ENCODE results near the gene SEC23IP. TPM values are rescaled to one million over a fixed set of nuclear protein-coding genes. Genes with fewer than 3 reads are reported as not detected.

Gene SEC23IP
- total RNA-seq, 1 donor from 2014 or later: 59.0 TPM

- H3K27me3 Mint-ChIP-seq (ENCODE audit: low read depth): no peaks in the 10 kb centered on the region
- no peak for DNase-seq (ENCODE audit: low spot score in 2 of 2, unreplicated experiment in 2 of 2)
- TF ChIP-seq CTCF (IDR thresholded peaks at IDR 0.05; ENCODE audit: unreplicated experiment): no peak
- H3K4me1 Mint-ChIP-seq: no peaks in the 10 kb centered on the region
- H3K4me3 Mint-ChIP-seq: no peak overlapping the region
- H3K9me3 Mint-ChIP-seq: no peaks in the 10 kb centered on the region
- no peak overlapping the region for H3K27ac Mint-ChIP-seq
- peaks cover 34% of the 10 kb centered on the region for H3K36me3 Mint-ChIP-seq
Measured at GRCh38 chr10:119919826-119920225, 27.3 kb downstream of the SEC23IP start.

DNA sequence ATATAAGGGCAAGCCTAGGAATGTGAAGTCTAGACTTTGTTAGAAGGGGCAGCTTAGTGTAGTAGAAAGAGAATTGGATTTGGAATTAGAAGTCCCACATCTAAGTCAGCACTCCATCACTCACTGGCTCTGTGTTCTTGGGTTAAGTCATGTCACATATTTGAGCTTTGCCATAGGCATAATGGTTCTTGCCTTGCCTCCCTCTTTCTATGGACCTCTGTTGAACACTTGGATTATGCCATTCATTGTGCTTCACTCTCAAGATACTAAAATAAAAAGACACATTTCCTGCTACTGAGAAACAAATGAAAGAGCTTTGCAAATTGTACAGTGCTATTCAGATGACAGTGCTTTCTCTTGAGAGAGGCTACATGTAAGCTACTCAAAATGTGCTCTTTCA is 35.9 kb downstream of the SEC23IP start:
- Mint-ChIP-seq H3K4me1 (no peaks in the 10 kb centered on the region), H3K27me3 (ENCODE audit: low read depth) (no peaks in the 10 kb centered on the region), H3K27ac (no peak overlapping the region), H3K36me3 (peaks cover 22% of the 10 kb centered on the region), H3K9me3 (no peaks in the 10 kb centered on the region), H3K4me3 (no peak overlapping the region)
- no peak for DNase-seq (ENCODE audit: low spot score in 2 of 2, unreplicated experiment in 2 of 2)
- TF ChIP-seq CTCF (IDR thresholded peaks at IDR 0.05; ENCODE audit: unreplicated experiment): no peak

GRCh38 chr10:119931871-119932270 is 39.3 kb downstream of the SEC23IP start:
- H3K9me3 Mint-ChIP-seq: no peaks in the 10 kb centered on the region
- H3K27ac Mint-ChIP-seq: no peak overlapping the region
- no peak overlapping the region for H3K4me3 Mint-ChIP-seq
- TF ChIP-seq CTCF (IDR thresholded peaks at IDR 0.05; ENCODE audit: unreplicated experiment): no peak
- H3K27me3 Mint-ChIP-seq (ENCODE audit: low read depth): no peaks in the 10 kb centered on the region
- no peak for DNase-seq (ENCODE audit: low spot score in 2 of 2, unreplicated experiment in 2 of 2)
- no peaks in the 10 kb centered on the region for H3K4me1 Mint-ChIP-seq
- peaks cover 29% of the 10 kb centered on the region for H3K36me3 Mint-ChIP-seq

DNA sequence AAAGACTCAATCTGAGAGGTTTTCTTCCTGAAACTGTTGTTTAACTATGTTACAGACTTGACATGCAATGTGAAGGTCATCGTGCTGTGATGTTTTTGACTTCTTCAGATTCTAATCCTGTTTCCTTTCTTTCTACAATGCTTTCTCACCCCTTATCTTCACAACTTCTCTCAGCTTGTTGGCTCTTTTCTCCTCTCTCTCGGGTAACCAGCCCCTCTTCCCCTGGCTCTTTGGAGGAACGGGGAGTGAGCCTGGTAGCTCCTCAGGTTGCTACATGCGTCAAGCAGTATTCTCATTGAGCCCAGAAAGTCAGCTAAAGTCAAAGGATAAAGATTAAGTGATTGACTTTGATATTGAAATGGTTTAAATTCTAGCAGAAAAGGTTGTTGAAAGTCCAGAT is 40.1 kb downstream of the SEC23IP start:
- Mint-ChIP-seq H3K27ac (no peak overlapping the region), H3K4me3 (no peak overlapping the region), H3K4me1 (no peaks in the 10 kb centered on the region), H3K27me3 (ENCODE audit: low read depth) (no peaks in the 10 kb centered on the region), H3K9me3 (no peaks in the 10 kb centered on the region), H3K36me3 (peaks cover 25% of the 10 kb centered on the region)
- TF ChIP-seq CTCF (IDR thresholded peaks at IDR 0.05; ENCODE audit: unreplicated experiment): no peak
- DNase-seq (ENCODE audit: low spot score in 2 of 2, unreplicated experiment in 2 of 2): no peak

GRCh38 chr10:119933179-119933578 is 40.6 kb downstream of the SEC23IP start:
- no peaks in the 10 kb centered on the region for H3K4me1 Mint-ChIP-seq
- H3K9me3 Mint-ChIP-seq: no peaks in the 10 kb centered on the region
- H3K36me3 Mint-ChIP-seq: peaks cover 26% of the 10 kb centered on the region
- peak overlapping the region; percentile 4 for H3K27ac Mint-ChIP-seq
- peak; percentile 35 for TF ChIP-seq CTCF (IDR thresholded peaks at IDR 0.05; ENCODE audit: unreplicated experiment)
- H3K27me3 Mint-ChIP-seq (ENCODE audit: low read depth): no peaks in the 10 kb centered on the region
- no peak overlapping the region for H3K4me3 Mint-ChIP-seq
- no peak for DNase-seq (ENCODE audit: low spot score in 2 of 2, unreplicated experiment in 2 of 2)

- no peak overlapping the region for H3K4me3 Mint-ChIP-seq
- no peaks in the 10 kb centered on the region for H3K4me1 Mint-ChIP-seq
- no peak for DNase-seq (ENCODE audit: low spot score in 2 of 2, unreplicated experiment in 2 of 2)
- no peak for TF ChIP-seq CTCF (IDR thresholded peaks at IDR 0.05; ENCODE audit: unreplicated experiment)
- H3K9me3 Mint-ChIP-seq: no peaks in the 10 kb centered on the region
- H3K27me3 Mint-ChIP-seq (ENCODE audit: low read depth): no peaks in the 10 kb centered on the region
- peaks cover 41% of the 10 kb centered on the region for H3K36me3 Mint-ChIP-seq
- no peak overlapping the region for H3K27ac Mint-ChIP-seq
Measured at GRCh38 chr10:119940487-119940886, 48.0 kb downstream of the SEC23IP start.
